ENCODE measurements around the gene INSYN1.
"Not testable (repeated sequence)": the region's sequence is repeated elsewhere in the genome, so short reads cannot be mapped to it uniquely, and the experiment has no call there.

Gene INSYN1, protein sequence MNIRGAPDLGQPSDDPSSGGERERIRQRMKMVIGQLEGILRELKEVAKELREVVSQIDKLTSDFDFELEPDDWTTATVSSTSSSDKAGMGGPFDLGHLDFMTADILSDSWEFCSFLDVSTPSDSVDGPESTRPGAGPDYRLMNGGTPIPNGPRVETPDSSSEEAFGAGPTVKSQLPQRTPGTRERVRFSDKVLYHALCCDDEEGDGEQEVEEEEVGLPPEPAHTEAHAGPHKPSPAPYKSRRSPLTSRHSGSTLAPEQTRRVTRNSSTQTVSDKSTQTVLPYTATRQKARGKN

DNA sequence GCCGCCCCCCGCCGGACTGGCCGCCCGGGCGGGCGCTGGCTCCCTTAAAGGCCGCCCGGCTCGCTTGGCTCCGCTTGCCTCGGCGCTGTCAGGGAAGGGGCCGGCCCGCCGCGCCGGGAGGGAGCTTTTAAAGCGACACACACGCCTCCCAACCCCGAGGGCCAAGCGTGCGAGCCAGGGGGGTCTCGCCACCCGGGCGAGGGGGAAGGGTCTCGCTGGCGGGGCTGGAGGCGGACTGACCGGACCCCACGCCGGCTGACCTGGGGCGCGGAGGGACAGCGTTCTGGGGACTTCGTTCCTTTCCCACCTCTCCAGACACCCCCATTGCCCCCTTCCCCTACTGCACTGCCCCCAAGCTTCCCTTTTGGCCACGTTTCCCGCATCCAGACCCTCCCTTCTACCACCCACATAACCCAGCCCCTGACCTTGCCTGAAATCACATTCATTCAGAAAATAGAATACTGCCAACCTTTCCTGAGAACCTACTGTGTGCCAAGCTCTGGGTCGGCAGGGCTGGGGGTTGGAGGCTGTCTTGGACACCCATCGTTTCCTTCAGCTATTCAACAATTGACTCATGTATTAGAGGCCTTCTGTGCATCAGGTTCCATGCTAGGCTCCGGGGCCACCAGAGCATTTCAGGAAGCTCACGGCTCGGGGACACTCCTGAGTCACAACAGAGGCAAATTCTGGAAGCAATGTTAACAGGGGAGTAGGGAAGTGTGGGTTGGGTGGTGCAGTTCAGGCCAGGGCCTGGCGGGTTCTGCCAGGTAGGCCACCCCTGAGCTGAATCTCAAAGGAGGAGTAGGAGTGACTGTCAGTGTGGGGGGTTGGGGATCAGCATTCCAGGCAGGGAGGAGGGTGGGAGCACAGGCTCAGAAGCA lies at the start of gene INSYN1:
INSYN1 (minus strand) TSS at position 102 of the 881 bp plus-strand sequence. CDS start 2,221 bp downstream, outside the sequence.
- DNase-seq, result no peak

DNA sequence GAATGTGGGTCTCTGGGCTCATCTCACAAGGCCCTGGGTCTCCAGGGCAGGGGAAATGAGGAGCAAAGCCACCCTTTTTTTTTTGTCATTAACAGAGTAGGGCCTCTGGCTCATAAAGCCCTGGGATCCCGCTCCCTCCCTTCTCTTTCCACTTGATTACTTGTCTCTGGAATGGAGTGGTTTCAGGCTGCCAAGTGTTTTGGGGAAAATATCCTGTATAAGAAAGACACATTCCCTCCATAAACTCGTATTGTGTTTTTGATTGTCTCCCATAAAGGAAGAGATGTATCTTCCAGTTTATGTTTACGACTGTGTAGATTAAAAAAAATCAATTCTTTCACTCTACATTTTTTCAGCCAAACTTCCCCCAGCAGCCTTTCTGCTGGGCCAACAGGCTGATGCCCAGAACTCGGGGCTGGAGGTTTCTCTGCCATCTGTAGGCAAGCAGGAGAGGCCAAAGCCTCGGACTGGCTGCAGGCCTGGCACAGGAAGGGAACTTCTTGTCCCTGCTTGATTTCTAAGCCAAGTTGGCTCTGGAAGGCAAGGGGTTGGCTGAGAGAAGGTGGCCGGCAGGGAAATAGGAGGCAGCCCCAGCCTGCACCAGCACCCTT lies 49.4 kb upstream of the INSYN1 start:
- DNase-seq, result no peak

DNA sequence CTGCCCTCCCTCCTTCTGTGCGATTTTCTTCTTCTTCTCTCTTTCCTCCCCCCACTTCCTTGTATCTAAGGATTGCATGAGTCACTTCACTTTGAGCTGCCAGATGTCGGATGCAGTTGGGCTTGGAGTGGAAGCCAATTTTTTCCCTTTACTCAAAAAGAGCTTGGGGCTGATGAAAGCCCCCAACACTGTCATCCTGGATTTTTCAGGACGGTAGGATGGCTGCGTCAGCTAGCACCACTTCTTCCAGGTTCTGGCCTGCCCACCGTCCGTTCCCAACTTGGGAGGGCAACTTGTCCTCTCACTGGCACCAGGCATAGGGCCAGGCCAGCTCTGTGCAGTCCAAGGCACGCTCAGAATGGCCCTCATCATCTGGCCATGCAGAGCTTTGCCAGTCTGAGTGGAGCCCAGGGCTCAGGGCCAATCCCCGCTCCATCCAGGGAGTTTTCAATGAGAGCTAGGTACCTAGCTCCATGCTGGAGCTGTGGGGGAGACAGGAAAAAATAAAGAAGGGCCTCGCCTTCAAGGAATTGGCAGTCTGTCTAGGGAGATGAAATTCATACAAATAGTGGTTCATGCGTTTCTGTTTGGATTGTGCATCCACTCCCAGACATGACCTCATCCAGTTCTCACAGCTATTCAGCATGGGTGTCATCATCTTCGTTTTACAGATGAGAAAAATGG lies 47.7 kb upstream of the INSYN1 start:
- no peak for DNase-seq

GRCh38 chr15:73799466-73799865 lies 46.3 kb upstream of the INSYN1 start:
- DNase-seq, result no peak

GRCh38 chr15:73797366-73798158 lies 44.4 kb upstream of the INSYN1 start:
- no peak for DNase-seq

DNA sequence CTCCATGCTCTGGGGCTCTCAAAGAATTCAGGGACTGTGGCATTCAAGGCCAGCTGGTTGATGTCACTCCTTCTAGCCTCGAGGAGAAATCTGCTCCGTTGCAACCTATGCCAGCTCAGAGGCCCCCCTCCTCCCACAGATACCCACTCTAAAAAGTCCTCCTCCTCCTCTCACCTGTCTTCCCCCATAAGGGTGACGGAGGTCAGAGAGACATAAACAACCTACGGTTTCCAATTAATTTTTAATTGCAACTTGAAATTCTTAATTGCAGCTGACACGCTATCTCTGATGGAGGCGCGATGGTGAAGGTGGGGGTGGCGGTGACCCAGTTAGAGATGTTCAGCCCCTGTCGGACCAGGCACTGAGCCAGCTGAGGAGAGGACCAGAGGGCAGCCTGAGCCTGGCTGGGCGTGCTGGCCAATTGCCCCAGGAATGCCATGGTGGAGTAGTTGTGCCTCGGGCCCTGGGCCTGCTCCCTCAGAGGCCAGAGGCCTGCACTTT lies 43.2 kb upstream of the INSYN1 start:
- DNase-seq, result no peak

- DNase-seq, result no peak
Observed at GRCh38 chr15:73794443-73795133, 41.4 kb upstream of the INSYN1 start.

GRCh38 chr15:73792899-73793541 lies 39.9 kb upstream of the INSYN1 start:
- not testable (repeated sequence) for DNase-seq

DNA sequence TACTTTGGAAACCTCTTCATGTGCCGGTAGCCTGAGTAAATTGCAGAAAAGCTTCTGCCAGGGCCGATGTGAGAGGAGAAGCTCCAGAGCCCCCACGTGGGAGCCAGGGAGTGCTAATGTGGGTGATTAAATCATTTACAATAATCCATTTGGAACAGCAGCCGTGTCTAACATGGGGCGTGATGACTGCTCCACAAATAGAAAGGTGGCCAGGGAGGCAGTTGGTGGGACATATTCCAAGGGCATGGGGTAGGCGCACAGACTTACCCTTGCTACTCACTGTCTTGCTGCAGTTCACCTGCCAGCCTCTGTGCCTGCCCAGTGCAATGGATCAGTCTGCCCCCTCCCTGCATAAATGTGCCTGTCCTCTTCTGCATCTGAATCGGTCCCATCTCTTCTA lies 39.3 kb upstream of the INSYN1 start:
- no peak for DNase-seq

GRCh38 chr15:73789521-73790240 lies 36.5 kb upstream of the INSYN1 start:
- DNase-seq, result no peak

- DNase-seq, result no peak
Observed at GRCh38 chr15:73787621-73788020, 34.5 kb upstream of the INSYN1 start.

DNA sequence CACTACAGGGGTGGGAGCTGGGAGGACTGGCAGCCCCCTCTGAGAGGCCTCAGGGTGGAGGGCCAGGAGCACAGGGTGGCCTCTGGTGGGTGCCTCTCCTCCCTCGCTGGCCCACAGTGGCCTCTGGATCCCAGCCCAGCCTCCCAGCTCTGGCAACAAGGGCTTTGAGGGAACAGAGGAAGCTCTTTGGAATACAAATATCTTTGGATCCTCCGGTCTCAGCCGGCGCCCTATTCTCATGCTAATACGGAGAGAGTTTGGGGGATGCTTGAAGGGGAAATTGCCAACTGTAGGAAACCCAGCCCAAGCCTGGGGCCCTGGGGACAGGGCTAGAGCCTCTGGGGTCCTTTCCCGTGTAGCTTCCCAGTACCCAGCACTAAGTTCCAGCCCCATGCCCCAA lies 33.4 kb upstream of the INSYN1 start:
- DNase-seq, result no peak

DNA sequence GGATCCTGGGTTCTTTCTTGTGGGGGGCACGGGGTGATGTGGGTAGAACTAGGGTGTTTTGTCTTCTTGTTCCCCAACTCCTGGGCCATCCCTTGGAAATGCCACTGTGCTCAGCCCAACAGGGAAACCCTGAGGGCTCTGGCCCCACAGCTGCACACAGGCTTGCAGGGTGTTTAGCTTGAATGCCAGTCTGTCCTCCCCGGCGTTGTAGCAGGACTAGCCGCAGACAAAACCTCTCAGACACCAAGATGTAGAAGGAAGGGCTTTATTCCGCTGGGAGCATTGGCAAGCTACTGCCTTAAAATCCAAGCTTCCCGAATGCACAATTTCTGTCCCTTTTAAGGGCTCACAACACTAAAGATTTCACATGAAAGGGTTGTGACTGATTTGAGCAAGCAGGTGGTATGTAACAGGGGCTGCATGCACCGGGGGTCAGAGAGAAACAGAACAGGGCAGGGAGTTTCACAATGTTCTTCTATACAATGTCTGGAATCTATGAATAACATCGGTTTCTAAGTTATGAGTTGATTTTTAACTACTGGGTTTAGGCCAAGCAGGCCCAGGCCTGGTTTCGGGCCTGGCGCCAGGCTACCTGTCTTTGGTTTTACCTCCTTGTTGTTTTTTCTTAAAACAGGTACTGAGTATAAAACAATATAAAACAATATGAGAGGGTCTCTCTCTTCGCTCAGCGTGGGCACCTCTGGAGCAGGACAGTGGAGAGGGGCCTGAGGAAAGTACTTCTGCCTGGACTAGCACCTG lies 32.3 kb upstream of the INSYN1 start:
- not testable (repeated sequence) for DNase-seq

- no peak for DNase-seq
Observed at GRCh38 chr15:73784291-73784690, 31.1 kb upstream of the INSYN1 start.

- DNase-seq, result no peak
Observed at GRCh38 chr15:73782344-73782959, 29.3 kb upstream of the INSYN1 start.

GRCh38 chr15:73781038-73781925 lies 28.1 kb upstream of the INSYN1 start:
- no peak for DNase-seq

- no peak for DNase-seq
Observed at GRCh38 chr15:73779974-73780373, 26.8 kb upstream of the INSYN1 start.

DNA sequence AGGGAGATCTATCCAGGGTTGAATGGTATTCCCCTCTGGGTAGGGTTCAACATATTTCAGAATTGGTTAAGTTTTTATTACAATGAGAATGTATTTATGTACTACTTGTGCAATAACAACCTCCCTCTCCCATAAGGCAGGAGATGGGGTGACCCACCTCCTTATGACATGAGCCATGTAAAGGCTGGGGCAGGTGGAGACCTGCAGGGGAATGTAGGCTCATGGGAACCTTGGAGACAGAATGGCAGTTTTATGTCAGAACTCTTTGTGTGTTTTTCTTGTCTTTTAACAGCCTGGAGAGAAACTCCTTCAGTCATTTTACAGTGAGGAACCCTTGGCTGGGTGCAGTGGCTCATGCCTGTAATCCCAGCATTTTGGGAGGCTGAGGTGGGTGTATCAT lies 24.6 kb upstream of the INSYN1 start:
- DNase-seq, result no peak
